ENCODE results near the gene SH3BGRL3.

DNA sequence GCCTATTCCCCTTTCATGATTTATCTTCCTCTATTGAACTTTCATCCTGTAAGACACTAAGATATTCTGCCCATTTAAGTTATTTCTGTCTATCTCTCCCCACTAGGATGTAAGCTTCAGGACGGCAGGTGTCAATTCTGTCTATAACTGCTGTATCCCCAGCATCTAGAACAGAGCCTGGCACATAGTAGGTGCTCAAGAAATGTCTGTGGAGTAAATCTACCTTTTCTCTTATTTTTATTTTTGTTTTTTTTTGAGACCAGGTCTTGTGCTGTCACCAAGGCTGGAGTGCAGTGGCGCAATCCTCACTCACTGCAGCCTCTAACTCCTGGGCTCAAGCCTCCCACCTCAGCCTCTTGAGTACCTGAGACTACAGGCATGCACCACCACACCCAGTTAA is 43.5 kb downstream of the SH3BGRL3 start:
- no peak for TF ChIP-seq POLR2AphosphoS5 (IDR thresholded peaks at IDR 0.05)
- TF ChIP-seq, protein P1, sequence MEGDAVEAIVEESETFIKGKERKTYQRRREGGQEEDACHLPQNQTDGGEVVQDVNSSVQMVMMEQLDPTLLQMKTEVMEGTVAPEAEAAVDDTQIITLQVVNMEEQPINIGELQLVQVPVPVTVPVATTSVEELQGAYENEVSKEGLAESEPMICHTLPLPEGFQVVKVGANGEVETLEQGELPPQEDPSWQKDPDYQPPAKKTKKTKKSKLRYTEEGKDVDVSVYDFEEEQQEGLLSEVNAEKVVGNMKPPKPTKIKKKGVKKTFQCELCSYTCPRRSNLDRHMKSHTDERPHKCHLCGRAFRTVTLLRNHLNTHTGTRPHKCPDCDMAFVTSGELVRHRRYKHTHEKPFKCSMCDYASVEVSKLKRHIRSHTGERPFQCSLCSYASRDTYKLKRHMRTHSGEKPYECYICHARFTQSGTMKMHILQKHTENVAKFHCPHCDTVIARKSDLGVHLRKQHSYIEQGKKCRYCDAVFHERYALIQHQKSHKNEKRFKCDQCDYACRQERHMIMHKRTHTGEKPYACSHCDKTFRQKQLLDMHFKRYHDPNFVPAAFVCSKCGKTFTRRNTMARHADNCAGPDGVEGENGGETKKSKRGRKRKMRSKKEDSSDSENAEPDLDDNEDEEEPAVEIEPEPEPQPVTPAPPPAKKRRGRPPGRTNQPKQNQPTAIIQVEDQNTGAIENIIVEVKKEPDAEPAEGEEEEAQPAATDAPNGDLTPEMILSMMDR (IDR thresholded peaks at IDR 0.05): no peak
